Nephron (organoid): ENCODE results near the gene TMCC2.

ENCODE experiments used
- H3K27ac Mint-ChIP-seq, 3 experiments: 2 replicates each; pipeline ENCODE4 v1.8.0; 2020; ENCODE audit warnings: mixed read lengths in 3 of 3, mild to moderate bottlenecking in 2 of 3, moderate library complexity in 1 of 3
- H3K27me3 Mint-ChIP-seq: 2 replicates; pipeline ENCODE4 v1.8.0; 2021; ENCODE audit warnings: low read depth, mild to moderate bottlenecking, moderate library complexity, mixed read lengths
- H3K36me3 Mint-ChIP-seq: 2 replicates; pipeline ENCODE4 v1.8.0; 2020; ENCODE audit warnings: low read depth, mixed read lengths
- H3K4me1 Mint-ChIP-seq: 2 replicates; pipeline ENCODE4 v1.8.0; 2020; ENCODE audit warnings: mixed read lengths
- H3K4me3 Mint-ChIP-seq, 3 experiments: 2 replicates each; pipeline ENCODE4 v1.8.0; 2020; ENCODE audit warnings: mild to moderate bottlenecking in 3 of 3, mixed read lengths in 3 of 3, moderate library complexity in 2 of 3
- H3K9me3 Mint-ChIP-seq: 2 replicates; pipeline ENCODE4 v1.8.0; 2020; ENCODE audit warnings: mixed read lengths
- CTCF ChIP-seq, 3 experiments: fragments of 200-600 bp; sonication (generic); IDR thresholded peaks; one replicate each; pipeline ENCODE4 v1.5.0; 2021; ENCODE audit warnings: antibody characterized with exemption in 3 of 3; ENCODE audit not compliant: unreplicated experiment in 3 of 3

The TMCC2 gene

GRCh38 chr1:205228093-205228521, 361 bp downstream of the TMCC2 start:
- peaks cover 9% of the 10 kb centered on the region for H3K27me3 Mint-ChIP-seq
- H3K27ac Mint-ChIP-seq, result peak overlapping the region in 1 of 3 experiments; percentile 44
- peak overlapping the region; percentile 85 to 95 (median 91) for H3K4me3 Mint-ChIP-seq
- H3K4me1 Mint-ChIP-seq, result peaks cover 55% of the 10 kb centered on the region
- no peaks in the 10 kb centered on the region for H3K36me3 Mint-ChIP-seq
- TF ChIP-seq CTCF (IDR thresholded peaks at IDR 0.05; ENCODE audit: unreplicated experiment in 3 of 3), result no peak
- H3K9me3 Mint-ChIP-seq, result no peaks in the 10 kb centered on the region

GRCh38 chr1:205229399-205229871, 1.7 kb downstream of the TMCC2 start:
- Mint-ChIP-seq H3K27me3 (peaks cover 9% of the 10 kb centered on the region), H3K4me3 (peak overlapping the region; percentile 85 to 95 (median 91)), H3K4me1 (peaks cover 55% of the 10 kb centered on the region), H3K36me3 (no peaks in the 10 kb centered on the region), H3K9me3 (no peaks in the 10 kb centered on the region), H3K27ac (peak overlapping the region; percentile 27 to 58 (median 33))
- no peak for TF ChIP-seq CTCF (IDR thresholded peaks at IDR 0.05; ENCODE audit: unreplicated experiment in 3 of 3)

GRCh38 chr1:205229916-205230700, 2.4 kb downstream of the TMCC2 start:
- peak overlapping the region; percentile 85 to 95 (median 91) for H3K4me3 Mint-ChIP-seq
- H3K9me3 Mint-ChIP-seq, result no peaks in the 10 kb centered on the region
- peaks cover 60% of the 10 kb centered on the region for H3K4me1 Mint-ChIP-seq
- peak overlapping the region; percentile 27 to 58 (median 27) for H3K27ac Mint-ChIP-seq
- H3K36me3 Mint-ChIP-seq, result no peaks in the 10 kb centered on the region
- H3K27me3 Mint-ChIP-seq, result peaks cover 9% of the 10 kb centered on the region
- TF ChIP-seq CTCF (IDR thresholded peaks at IDR 0.05; ENCODE audit: unreplicated experiment in 3 of 3), result no peak

- no peak overlapping the region for H3K27ac Mint-ChIP-seq
- peaks cover 61% of the 10 kb centered on the region for H3K4me1 Mint-ChIP-seq
Observed at GRCh38 chr1:205230982-205231381, 3.2 kb downstream of the TMCC2 start.

GRCh38 chr1:205232127-205232820, 4.5 kb downstream of the TMCC2 start:
- peaks cover 61% of the 10 kb centered on the region for H3K4me1 Mint-ChIP-seq
- H3K9me3 Mint-ChIP-seq, result no peaks in the 10 kb centered on the region
- H3K36me3 Mint-ChIP-seq, result no peaks in the 10 kb centered on the region
- H3K4me3 Mint-ChIP-seq, result peak overlapping the region in 2 of 3 experiments; percentile 27 to 36
- TF ChIP-seq CTCF (IDR thresholded peaks at IDR 0.05; ENCODE audit: unreplicated experiment in 3 of 3), result no peak
- H3K27ac Mint-ChIP-seq, result no peak overlapping the region
- peaks cover 5% of the 10 kb centered on the region for H3K27me3 Mint-ChIP-seq

More at GRCh38 chr1:205230982-205231381, 3.2 kb downstream of the TMCC2 start:
- peak overlapping the region in 1 of 3 experiments; percentile 95 for H3K4me3 Mint-ChIP-seq
- no peaks in the 10 kb centered on the region for H3K9me3 Mint-ChIP-seq
- TF ChIP-seq CTCF (IDR thresholded peaks at IDR 0.05; ENCODE audit: unreplicated experiment in 3 of 3), result no peak
- no peaks in the 10 kb centered on the region for H3K36me3 Mint-ChIP-seq
- peaks cover 9% of the 10 kb centered on the region for H3K27me3 Mint-ChIP-seq
